Prostate gland (tissue), 2 donors: Measurements from ENCODE around the gene SLIT1. TPM values are rescaled to one million over a fixed set of nuclear protein-coding genes. Genes with fewer than 3 reads are reported as not detected.

Experiments used
- DNase-seq: peaks from one replicate; pipeline ENCODE4 v3.0.0-alpha.2; 2019; ENCODE audit warnings: low spot score
- H3K27ac ChIP-seq, 2 donors: fragments of 200-600 bp; sonication (generic); 2 replicates each; pipeline ENCODE4 v1.5.1; 2017 to 2019
- H3K27me3 ChIP-seq: fragments of 200-600 bp; sonication (generic); replicated peaks from 2 replicates; pipeline ENCODE4 v1.5.1; 2019; ENCODE audit not compliant: insufficient read depth
- H3K36me3 ChIP-seq, 2 donors: fragments of 200-600 bp; sonication (generic); 1 replicate in 1 of 2; 2 replicates in 1 of 2; pipeline versions ENCODE4 v1.5.1 to v1.8.1; 2017 to 2019
- H3K4me1 ChIP-seq: fragments of 200-600 bp; sonication (generic); replicated peaks from 2 replicates; pipeline ENCODE4 v1.5.1; 2019
- H3K4me3 ChIP-seq, 2 donors: fragments of 200-600 bp; sonication (generic); 2 replicates each; pipeline ENCODE4 v1.5.1; 2017 to 2019
- H3K9me3 ChIP-seq: fragments of 200-600 bp; sonication (generic); 2 replicates; pipeline ENCODE4 v1.5.1; 2017
- CTCF ChIP-seq, 4 experiments: fragments of 200-600 bp in 2 of 4; fragments of 450-650 bp in 2 of 4; sonication (generic) in 2 of 4; IDR thresholded peaks; 1 replicate in 3 of 4; 2 replicates in 1 of 4; pipeline ENCODE4 v1.5.1; 2016 to 2019; ENCODE audit warnings: antibody characterized with exemption in 4 of 4, mild to moderate bottlenecking in 2 of 4, moderate library complexity in 2 of 4
- POLR2A ChIP-seq: fragments of 450-650 bp; IDR thresholded peaks from one replicate; pipeline ENCODE4 v1.6.1; 2016; ENCODE audit warnings: antibody characterized with exemption, mild to moderate bottlenecking
- POLR2AphosphoS5 ChIP-seq: sonication (generic); formaldehyde crosslinking; IDR thresholded peaks from one replicate; pipeline ENCODE4 v1.6.1; 2017; ENCODE audit warnings: antibody characterized with exemption
- WGBS: methylation state at CpG from one replicate; pipeline ENCODE4 v1.1.5; 2018; 5-methylcytosine and 5-hydroxymethylcytosine counted together
- intact Hi-C: fragments of 100-400 bp; cut with DNase I; formaldehyde crosslinking; loops from one replicate; pipeline ENCODE4 v1.14.2; 2022
- total RNA-seq, 2 donors: library from RNA; depleted of rRNA; stranded (reverse); fragments of >200 nt; gene quantifications; one replicate each; pipeline ENCODE4 v1.1.0, GENCODE V29; 2016

Gene SLIT1
- total RNA-seq, 2 donors from 2014 or later, result 0.59 to 0.91 TPM

- TF ChIP-seq CTCF (IDR thresholded peaks at IDR 0.05) (no peak), POLR2A (no peak), POLR2AphosphoS5 (no peak)
- Histone ChIP-seq H3K4me1 (no peaks in the 10 kb centered on the region), H3K9me3 (no peaks in the 10 kb centered on the region), H3K27me3 (no peaks in the 10 kb centered on the region), H3K27ac (no peak overlapping the region), H3K4me3 (no peak overlapping the region), H3K36me3 (no peaks in the 10 kb centered on the region)
- intact Hi-C loops, result no loop called here
- no peak for DNase-seq
- WGBS, result 96% methylated on average over 8 of the region's 8 CpGs
These were observed 182.0 kb downstream of the SLIT1 start for GRCh38 chr10:97003804-97004201.

DNA sequence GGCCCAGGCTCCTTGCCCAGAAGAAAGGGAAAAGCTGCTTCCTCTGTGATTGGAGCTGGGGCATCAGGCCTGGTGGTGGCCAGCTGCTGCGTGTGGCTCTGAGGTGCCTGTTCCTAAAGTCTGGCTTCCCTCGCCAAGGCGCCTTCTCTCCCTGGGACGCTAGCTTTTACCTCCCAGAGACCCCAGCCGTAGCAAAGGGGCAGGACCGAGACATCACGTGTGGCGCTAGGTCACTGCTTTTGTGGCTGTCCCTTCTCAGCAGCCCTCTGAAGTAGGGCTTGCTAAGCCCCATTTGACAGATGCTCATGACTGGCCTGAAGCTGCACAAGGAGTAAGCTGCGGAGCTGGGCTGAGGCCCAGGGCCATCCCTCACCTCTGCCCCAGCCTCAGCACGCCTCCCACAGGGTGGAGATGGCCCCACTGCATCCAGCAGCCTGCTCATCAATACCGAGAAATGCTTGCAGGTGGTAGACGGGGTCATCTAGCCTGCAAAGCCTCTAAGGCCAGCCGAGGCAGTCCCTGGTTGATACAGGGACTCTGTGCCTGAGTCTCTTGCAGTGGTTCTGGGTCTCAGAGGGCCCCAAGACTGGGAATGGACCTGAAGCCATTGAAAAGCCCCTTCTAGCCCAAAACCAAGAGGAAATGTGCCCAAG lies 182.5 kb downstream of the SLIT1 start:
- WGBS, result 97% methylated on average over 13 of the region's 13 CpGs
- TF ChIP-seq POLR2AphosphoS5, result no peak
- TF ChIP-seq POLR2A, result no peak
- TF ChIP-seq CTCF (IDR thresholded peaks at IDR 0.05), result no peak
- DNase-seq, result no peak
- Histone ChIP-seq H3K27me3 (no peaks in the 10 kb centered on the region), H3K36me3 (no peaks in the 10 kb centered on the region), H3K9me3 (no peaks in the 10 kb centered on the region), H3K4me1 (no peaks in the 10 kb centered on the region), H3K4me3 (no peak overlapping the region), H3K27ac (no peak overlapping the region)
- intact Hi-C loops, result no loop called here

GRCh38 chr10:97002670-97003069 lies 183.1 kb downstream of the SLIT1 start:
- Histone ChIP-seq H3K4me1 (no peaks in the 10 kb centered on the region), H3K27ac (no peak overlapping the region), H3K36me3 (no peaks in the 10 kb centered on the region), H3K4me3 (no peak overlapping the region), H3K9me3 (no peaks in the 10 kb centered on the region), H3K27me3 (no peaks in the 10 kb centered on the region)
- 90% methylated on average over 16 of the region's 16 CpGs for WGBS
- no peak for DNase-seq
- intact Hi-C loops, result no loop called here
- TF ChIP-seq POLR2AphosphoS5 (no peak), CTCF (IDR thresholded peaks at IDR 0.05) (no peak), POLR2A (no peak)

GRCh38 chr10:97001183-97001991 lies 184.4 kb downstream of the SLIT1 start:
- intact Hi-C loops, result no loop called here
- 86% methylated on average over 10 of the region's 17 CpGs for WGBS

More at GRCh38 chr10:97001183-97001991, 184.4 kb downstream of the SLIT1 start:
- Histone ChIP-seq H3K27me3 (no peaks in the 10 kb centered on the region), H3K36me3 (no peaks in the 10 kb centered on the region), H3K9me3 (no peaks in the 10 kb centered on the region), H3K27ac (no peak overlapping the region), H3K4me3 (no peak overlapping the region), H3K4me1 (no peaks in the 10 kb centered on the region)
- TF ChIP-seq CTCF (IDR thresholded peaks at IDR 0.05) (no peak), POLR2A (no peak), POLR2AphosphoS5 (no peak)
- no peak for DNase-seq
